Smooth muscle cell (in vitro differentiated cells): ENCODE data around the gene GARNL3. TPM values are rescaled to one million over a fixed set of nuclear protein-coding genes. Genes with fewer than 3 reads are reported as not detected.
A peak's percentile ranks its signal among the peaks of the same experiment; 100 is the strongest.

Experiments used
- DNase-seq: peaks from one replicate; lab custom pipeline; 2025; ENCODE audit not compliant: unreplicated experiment; lab: John Stamatoyannopoulos, UW
- H2AFZ ChIP-seq: fragments of 200-600 bp; sonication (generic); 2 replicates; pipeline ENCODE4 v1.6.0; 2016; ENCODE audit warnings: antibody characterized with exemption, low read depth, mild to moderate bottlenecking
- H3F3A ChIP-seq: fragments of 200-600 bp; sonication (generic); 2 replicates; pipeline ENCODE4 v1.6.0; 2017; ENCODE audit warnings: antibody characterized with exemption, low read depth
- H3K27ac ChIP-seq: fragments of 200-600 bp; sonication (generic); 2 replicates; pipeline ENCODE4 v1.5.1; 2016; ENCODE audit warnings: low read depth, mild to moderate bottlenecking
- H3K27me3 ChIP-seq: fragments of 200-600 bp; sonication (generic); 2 replicates; pipeline ENCODE4 v1.6.1; 2016; ENCODE audit warnings: low read depth, mild to moderate bottlenecking
- H3K36me3 ChIP-seq: fragments of 200-600 bp; sonication (generic); 2 replicates; pipeline ENCODE4 v1.5.1; 2016; ENCODE audit warnings: low read depth
- H3K4me1 ChIP-seq: fragments of 200-600 bp; sonication (generic); 2 replicates; pipeline ENCODE4 v1.5.1; 2016; ENCODE audit warnings: low read depth
- H3K4me2 ChIP-seq: fragments of 200-600 bp; sonication (generic); 2 replicates; pipeline ENCODE4 v1.6.0; 2016; ENCODE audit warnings: mild to moderate bottlenecking
- H3K4me3 ChIP-seq: fragments of 200-600 bp; sonication (generic); 2 replicates; pipeline ENCODE4 v1.5.1; 2016; ENCODE audit warnings: mild to moderate bottlenecking
- H3K79me2 ChIP-seq: fragments of 200-600 bp; sonication (generic); 2 replicates; pipeline ENCODE4 v1.6.0; 2016; ENCODE audit warnings: low read depth, mild to moderate bottlenecking
- H3K9ac ChIP-seq: fragments of 200-600 bp; sonication (generic); 2 replicates; pipeline ENCODE4 v1.6.0; 2016; ENCODE audit warnings: low read depth
- H3K9me3 ChIP-seq: fragments of 200-600 bp; sonication (generic); replicated peaks from 2 replicates; pipeline ENCODE4 v1.5.1; 2016; ENCODE audit warnings: low read depth
- H4K20me1 ChIP-seq: fragments of 200-600 bp; sonication (generic); 2 replicates; pipeline ENCODE4 v1.6.0; 2016; ENCODE audit warnings: low read depth
- CTCF ChIP-seq: fragments of 200-600 bp; sonication (generic); IDR thresholded peaks from 2 replicates; pipeline ENCODE4 v1.5.1; 2017; ENCODE audit warnings: borderline replicate concordance, mild to moderate bottlenecking, antibody characterized with exemption; ENCODE audit not compliant: insufficient read depth, poor library complexity, severe bottlenecking
- WGBS: methylation state at CpG from one replicate; pipeline ENCODE4 v1.1.7; 2016; ENCODE audit warnings: low lambda C conversion rate; 5-methylcytosine and 5-hydroxymethylcytosine counted together
- polyA plus RNA-seq: library from polyadenylated mRNA; unstranded; fragments of >200 nt; fragmentation: Nextera tagmentation; extraction: Ambion mirVana; gene quantifications from 2 replicates; pipeline ENCODE4 v1.2.1, GENCODE V29; 2016
- total RNA-seq: library from RNA; depleted of rRNA; stranded (reverse); fragments of >200 nt; gene quantifications from 2 replicates; pipeline ENCODE4 v1.2.3, GENCODE V29; 2014

The GARNL3 gene
- total and polyA plus RNA-seq, 2 experiments from 2014 or later = 4.7 to 18.5 TPM

- Histone ChIP-seq H3K27ac (no peak overlapping the region), H3K79me2 (no peaks in the 10 kb centered on the region), H3F3A (peaks cover 12% of the 10 kb centered on the region), H3K4me3 (no peak overlapping the region), H4K20me1 (no peaks in the 10 kb centered on the region), H2AFZ (no peak overlapping the region), H3K4me1 (no peaks in the 10 kb centered on the region), H3K36me3 (no peaks in the 10 kb centered on the region), H3K4me2 (no peak overlapping the region), H3K27me3 (no peaks in the 10 kb centered on the region), H3K9ac (no peak overlapping the region), H3K9me3 (no peaks in the 10 kb centered on the region)
- WGBS = 85% methylated on average over 15 of the region's 15 CpGs
- no peak for TF ChIP-seq CTCF
- no peak for DNase-seq
Measured at GRCh38 chr9:127222388-127223095, 42.0 kb upstream of the GARNL3 start.

- H3K9ac ChIP-seq = no peak overlapping the region
- DNase-seq = no peak
- WGBS = 83% methylated on average over 4 of the region's 4 CpGs
- TF ChIP-seq CTCF = no peak
- H3K27me3 ChIP-seq = no peaks in the 10 kb centered on the region
- peaks cover 4% of the 10 kb centered on the region for H3K79me2 ChIP-seq
- no peak overlapping the region for H3K27ac ChIP-seq
- peaks cover 12% of the 10 kb centered on the region for H3F3A ChIP-seq
- no peak overlapping the region for H3K4me2 ChIP-seq
- H3K4me3 ChIP-seq = no peak overlapping the region
- H4K20me1 ChIP-seq = no peaks in the 10 kb centered on the region
- H3K4me1 ChIP-seq = no peaks in the 10 kb centered on the region
- H2AFZ ChIP-seq = no peak overlapping the region
- H3K36me3 ChIP-seq = no peaks in the 10 kb centered on the region
- no peaks in the 10 kb centered on the region for H3K9me3 ChIP-seq
Measured at GRCh38 chr9:127223266-127223665, 41.3 kb upstream of the GARNL3 start.

- Histone ChIP-seq H3K27me3 (no peaks in the 10 kb centered on the region), H2AFZ (peak overlapping the region; percentile 50), H3K79me2 (peaks cover 4% of the 10 kb centered on the region), H4K20me1 (no peaks in the 10 kb centered on the region), H3K4me3 (peak overlapping the region; percentile 58), H3K36me3 (no peaks in the 10 kb centered on the region), H3K9me3 (no peaks in the 10 kb centered on the region), H3K27ac (no peak overlapping the region), H3F3A (peaks cover 12% of the 10 kb centered on the region), H3K9ac (no peak overlapping the region), H3K4me2 (peak overlapping the region; percentile 87), H3K4me1 (no peaks in the 10 kb centered on the region)
- 26% methylated on average over 8 of the region's 8 CpGs for WGBS
- TF ChIP-seq CTCF = no peak
- DNase-seq = no peak
Measured at GRCh38 chr9:127223810-127224177, 40.8 kb upstream of the GARNL3 start.
